SH-SY5Y (cell line): ENCODE results near the gene NXPH1.

ENCODE experiments used
- GATA2 ChIP-seq: IDR thresholded peaks from 2 replicates; pipeline ENCODE4 v1.6.1; 2011; ENCODE audit warnings: mild to moderate bottlenecking, low read depth, low read length
- GATA3 ChIP-seq: IDR thresholded peaks from 2 replicates; pipeline ENCODE4 v1.6.1; 2011; ENCODE audit warnings: low read depth, mild to moderate bottlenecking, low read length, moderate library complexity

DNA sequence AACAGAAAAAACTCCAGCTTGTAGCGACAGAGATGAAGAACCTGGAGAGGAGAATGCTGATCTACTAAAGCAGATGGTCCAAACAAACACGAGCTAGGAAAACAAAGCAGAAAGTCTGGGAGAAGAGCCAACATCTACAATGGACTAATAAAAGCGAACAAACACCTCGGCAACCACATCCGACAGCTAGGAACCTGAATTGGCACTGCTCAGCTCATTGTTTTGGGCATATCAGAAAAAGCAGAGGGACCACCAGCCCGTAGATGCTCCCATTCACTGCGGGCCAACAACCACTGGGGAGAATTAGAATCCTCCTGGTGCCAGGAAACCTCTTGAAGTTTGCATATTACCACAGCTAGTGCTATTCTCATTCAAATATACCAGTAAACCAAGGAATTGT, 204.7 kb downstream of the NXPH1 start:
- no peak for TF ChIP-seq GATA2
- TF ChIP-seq GATA3 = no peak
